Thymus (tissue), 11 donors: ENCODE data around the gene PREX1. TPM values are rescaled to one million over a fixed set of nuclear protein-coding genes. Genes with fewer than 3 reads are reported as not detected.

Experiments
- DNase-seq, 9 donors: peaks; one replicate each; pipeline ENCODE4 v3.0.0-alpha.2; 2013; ENCODE audit warnings: low spot score in 9 of 9, low read depth in 6 of 9, missing footprints in 1 of 9
- H3K27ac ChIP-seq, 2 donors: one replicate each; pipeline ENCODE4 v1.5.1; 2013; ENCODE audit warnings: control low read depth in 1 of 2, low read depth in 1 of 2, low read length in 1 of 2, mild to moderate bottlenecking in 1 of 2, moderate library complexity in 1 of 2
- H3K27me3 ChIP-seq, 2 donors: one replicate each; pipeline ENCODE4 v1.5.1; 2013; ENCODE audit warnings: low read length in 1 of 2; ENCODE audit not compliant: control insufficient read depth in 2 of 2, insufficient read depth in 1 of 2
- H3K36me3 ChIP-seq, 2 donors: one replicate each; pipeline ENCODE4 v1.5.1; 2013; ENCODE audit warnings: low read length in 1 of 2, mild to moderate bottlenecking in 1 of 2, moderate library complexity in 1 of 2; ENCODE audit not compliant: control insufficient read depth in 2 of 2, insufficient read depth in 2 of 2
- H3K4me1 ChIP-seq, 2 donors: one replicate each; pipeline ENCODE4 v1.5.1; 2013; ENCODE audit warnings: low read length in 2 of 2; ENCODE audit not compliant: control insufficient read depth in 2 of 2, insufficient read depth in 2 of 2
- H3K4me3 ChIP-seq, 2 donors: one replicate each; pipeline ENCODE4 v1.5.1; 2013; ENCODE audit warnings: low read length in 2 of 2, control low read depth in 1 of 2, mild to moderate bottlenecking in 1 of 2
- H3K9me3 ChIP-seq, 2 donors: one replicate each; pipeline ENCODE4 v1.5.1; 2013; ENCODE audit warnings: low read length in 1 of 2, mild to moderate bottlenecking in 1 of 2; ENCODE audit not compliant: control insufficient read depth in 2 of 2, insufficient read depth in 1 of 2
- WGBS: extraction: QIAGEN DNeasy Blood & Tissue Kit; methylation state at CpG from one replicate; pipeline ENCODE4 v1.1.7; 2013; 5-methylcytosine and 5-hydroxymethylcytosine counted together
- polyA plus RNA-seq: library from polyadenylated mRNA; stranded (reverse); fragments of 200-250 nt; gene quantifications from one replicate; pipeline ENCODE4 v1.2.3, GENCODE V29; 2013
- total RNA-seq: library from RNA; stranded (reverse); fragments of 120-200 nt; gene quantifications from one replicate; pipeline ENCODE4 v1.2.4, GENCODE V29; 2013
- donor health status: healthy.

Gene PREX1
- total and polyA plus RNA-seq, 2 donors = 12.5 to 19.8 TPM

GRCh38 chr20:48660788-48661187 is 167.0 kb downstream of the PREX1 start:
- Histone ChIP-seq H3K4me1 (no peaks in the 10 kb centered on the region), H3K27me3 (no peaks in the 10 kb centered on the region), H3K4me3 (no peak overlapping the region), H3K27ac (no peak overlapping the region), H3K9me3 (no peaks in the 10 kb centered on the region), H3K36me3 (no peaks in the 10 kb centered on the region)
- 97% methylated on average over 9 of the region's 9 CpGs for WGBS
- no peak for DNase-seq

GRCh38 chr20:48659858-48660257 is 167.9 kb downstream of the PREX1 start:
- WGBS = 94% methylated on average over 8 of the region's 8 CpGs
- no peak overlapping the region for H3K27ac ChIP-seq

GRCh38 chr20:48658505-48658904 is 169.3 kb downstream of the PREX1 start:
- Histone ChIP-seq H3K27me3 (no peaks in the 10 kb centered on the region), H3K4me3 (no peak overlapping the region), H3K36me3 (peaks cover 0 to 3% of the 10 kb centered on the region in 2 donors), H3K27ac (no peak overlapping the region), H3K4me1 (no peaks in the 10 kb centered on the region), H3K9me3 (no peaks in the 10 kb centered on the region)
- DNase-seq = no peak
- 97% methylated on average over 8 of the region's 8 CpGs for WGBS

More at GRCh38 chr20:48659858-48660257, 167.9 kb downstream of the PREX1 start:
- no peaks in the 10 kb centered on the region for H3K27me3 ChIP-seq
- no peak for DNase-seq
- H3K9me3 ChIP-seq = no peaks in the 10 kb centered on the region
- H3K4me3 ChIP-seq = no peak overlapping the region
- H3K4me1 ChIP-seq = no peaks in the 10 kb centered on the region
- H3K36me3 ChIP-seq = peaks cover 0 to 2% of the 10 kb centered on the region in 2 donors

- DNase-seq = no peak
- Histone ChIP-seq H3K36me3 (peaks cover 0 to 3% of the 10 kb centered on the region in 2 donors), H3K9me3 (no peaks in the 10 kb centered on the region), H3K4me1 (no peaks in the 10 kb centered on the region), H3K27ac (no peak overlapping the region), H3K4me3 (no peak overlapping the region), H3K27me3 (no peaks in the 10 kb centered on the region)
- 95% methylated on average over 9 of the region's 9 CpGs for WGBS
Measured at GRCh38 chr20:48658198-48658476, 169.7 kb downstream of the PREX1 start.

- H3K4me3 ChIP-seq = no peak overlapping the region
- no peaks in the 10 kb centered on the region for H3K4me1 ChIP-seq
- no peaks in the 10 kb centered on the region for H3K27me3 ChIP-seq
- no peak overlapping the region for H3K27ac ChIP-seq
- no peaks in the 10 kb centered on the region for H3K9me3 ChIP-seq
- H3K36me3 ChIP-seq = peaks cover 0 to 3% of the 10 kb centered on the region in 2 donors
- DNase-seq = peak; percentile 33 to 87 (median 71)
- WGBS = 77% methylated on average over 21 of the region's 21 CpGs
Measured at GRCh38 chr20:48657426-48658197, 170.2 kb downstream of the PREX1 start.

- Histone ChIP-seq H3K4me1 (no peaks in the 10 kb centered on the region), H3K27ac (no peak overlapping the region), H3K9me3 (no peaks in the 10 kb centered on the region), H3K4me3 (no peak overlapping the region), H3K36me3 (peaks cover 0 to 3% of the 10 kb centered on the region in 2 donors), H3K27me3 (no peaks in the 10 kb centered on the region)
- no peak for DNase-seq
- 97% methylated on average over 15 of the region's 15 CpGs for WGBS
Measured at GRCh38 chr20:48656661-48657211, 171.1 kb downstream of the PREX1 start.

- no peaks in the 10 kb centered on the region for H3K27me3 ChIP-seq
- DNase-seq = no peak
- H3K4me1 ChIP-seq = no peaks in the 10 kb centered on the region
- peaks cover 0 to 3% of the 10 kb centered on the region in 2 donors for H3K36me3 ChIP-seq
- H3K9me3 ChIP-seq = no peaks in the 10 kb centered on the region
- H3K27ac ChIP-seq = no peak overlapping the region
- H3K4me3 ChIP-seq = no peak overlapping the region
- 91% methylated on average over 8 of the region's 8 CpGs for WGBS
Measured at GRCh38 chr20:48656137-48656536, 171.7 kb downstream of the PREX1 start.

- Histone ChIP-seq H3K4me3 (no peak overlapping the region), H3K4me1 (no peaks in the 10 kb centered on the region), H3K9me3 (no peaks in the 10 kb centered on the region), H3K36me3 (peaks cover 0 to 3% of the 10 kb centered on the region in 2 donors), H3K27ac (no peak overlapping the region), H3K27me3 (no peaks in the 10 kb centered on the region)
- whole genome bisulfite sequencing = 97% methylated on average over 10 of the region's 10 CpGs
- no peak for DNase-seq
Measured at GRCh38 chr20:48653706-48654051, 174.1 kb downstream of the PREX1 start.

- no peaks in the 10 kb centered on the region for H3K4me1 ChIP-seq
- WGBS = 91% methylated on average over 16 of the region's 16 CpGs
- no peak for DNase-seq
- H3K9me3 ChIP-seq = no peaks in the 10 kb centered on the region
- H3K36me3 ChIP-seq = peaks cover 0 to 6% of the 10 kb centered on the region in 2 donors
- no peak overlapping the region for H3K4me3 ChIP-seq
- no peak overlapping the region for H3K27ac ChIP-seq
- H3K27me3 ChIP-seq = no peaks in the 10 kb centered on the region
Measured at GRCh38 chr20:48652961-48653705, 174.7 kb downstream of the PREX1 start.
